NT2/D1 (cell line): ENCODE measurements around the gene B3GALT6.
A peak's percentile ranks its signal among the peaks of the same experiment; 100 is the strongest.

Experiments
- DNase-seq: peaks from one replicate; pipeline ENCODE4 v3.0.0-alpha.2; 2011; ENCODE audit warnings: low read depth, low spot score
- H3K27me3 ChIP-seq: 2 replicates; pipeline ENCODE4 v1.6.0; 2011; ENCODE audit warnings: mild to moderate bottlenecking; ENCODE audit not compliant: insufficient read length, insufficient read depth
- H3K36me3 ChIP-seq: 2 replicates; pipeline ENCODE4 v1.6.1; 2011; ENCODE audit warnings: mild to moderate bottlenecking, low read length, mixed read lengths; ENCODE audit not compliant: insufficient read depth, insufficient read length
- H3K4me1 ChIP-seq: 2 replicates; pipeline ENCODE4 v1.5.1; 2011; ENCODE audit not compliant: insufficient read depth, insufficient read length
- H3K4me3 ChIP-seq: 2 replicates; pipeline ENCODE4 v1.5.1; 2011; ENCODE audit warnings: low read depth; ENCODE audit not compliant: insufficient read length
- H3K9ac ChIP-seq: 2 replicates; pipeline ENCODE4 v1.6.0; 2011; ENCODE audit warnings: low read depth; ENCODE audit not compliant: insufficient read length
- H3K9me3 ChIP-seq: 2 replicates; pipeline ENCODE4 v1.5.1; 2011; ENCODE audit warnings: mild to moderate bottlenecking, low read length; ENCODE audit not compliant: insufficient read depth
- SUZ12 ChIP-seq: IDR thresholded peaks from 2 replicates; pipeline ENCODE4 v1.6.1; 2011; ENCODE audit not compliant: insufficient read length, insufficient read depth; ENCODE audit errors: extremely low read depth
- YY1 ChIP-seq: IDR thresholded peaks from 2 replicates; pipeline ENCODE4 v1.6.1; 2011; ENCODE audit not compliant: insufficient read length, insufficient read depth
- ZNF274 ChIP-seq: IDR thresholded peaks from 2 replicates; pipeline ENCODE4 v1.6.1; 2011; ENCODE audit warnings: mild to moderate bottlenecking, low read depth, low read length

The B3GALT6 gene

GRCh38 chr1:1198423-1199140 is 33.5 kb upstream of the B3GALT6 start:
- TF ChIP-seq SUZ12 (no peak), YY1 (no peak), ZNF274 (no peak)
- Histone ChIP-seq H3K4me1 (no peaks in the 10 kb centered on the region), H3K9me3 (0 out of 2 replicates have a peak, but pooled peaks cover 3% of the 10 kb centered on the region), H3K4me3 (no peak overlapping the region), H3K36me3 (no peaks in the 10 kb centered on the region), H3K27me3 (no peaks in the 10 kb centered on the region), H3K9ac (no peak overlapping the region)
- no peak for DNase-seq

GRCh38 chr1:1199141-1199960 is 32.7 kb upstream of the B3GALT6 start:
- H3K4me1 ChIP-seq = no peaks in the 10 kb centered on the region
- no peak overlapping the region for H3K4me3 ChIP-seq
- no peaks in the 10 kb centered on the region for H3K27me3 ChIP-seq
- H3K9me3 ChIP-seq = 0 out of 2 replicates have a peak, but pooled peaks cover 3% of the 10 kb centered on the region
- TF ChIP-seq ZNF274 = no peak
- no peak for TF ChIP-seq SUZ12
- TF ChIP-seq YY1 = no peak
- no peak for DNase-seq
- H3K9ac ChIP-seq = no peak overlapping the region
- H3K36me3 ChIP-seq = no peaks in the 10 kb centered on the region

GRCh38 chr1:1199961-1200875 is 31.8 kb upstream of the B3GALT6 start:
- Histone ChIP-seq H3K4me3 (no peak overlapping the region), H3K27me3 (no peaks in the 10 kb centered on the region), H3K36me3 (no peaks in the 10 kb centered on the region), H3K9me3 (no peaks in the 10 kb centered on the region), H3K9ac (no peak overlapping the region), H3K4me1 (no peaks in the 10 kb centered on the region)
- DNase-seq = no peak
- TF ChIP-seq YY1 = no peak
- no peak for TF ChIP-seq ZNF274
- TF ChIP-seq SUZ12 = no peak

- TF ChIP-seq SUZ12 (no peak), YY1 (no peak), ZNF274 (no peak)
- Histone ChIP-seq H3K27me3 (no peaks in the 10 kb centered on the region), H3K36me3 (no peaks in the 10 kb centered on the region), H3K9me3 (no peaks in the 10 kb centered on the region), H3K4me1 (peaks cover 4% of the 10 kb centered on the region), H3K4me3 (peak overlapping the region; percentile 26), H3K9ac (peak overlapping the region; percentile 50)
- peak; percentile 8 for DNase-seq
These were observed 30.9 kb upstream of the B3GALT6 start for GRCh38 chr1:1200876-1201810.

- DNase-seq = no peak
- Histone ChIP-seq H3K27me3 (no peaks in the 10 kb centered on the region), H3K4me1 (peaks cover 13% of the 10 kb centered on the region), H3K9ac (no peak overlapping the region), H3K9me3 (no peaks in the 10 kb centered on the region), H3K36me3 (no peaks in the 10 kb centered on the region), H3K4me3 (no peak overlapping the region)
- TF ChIP-seq SUZ12 = no peak
- no peak for TF ChIP-seq YY1
These were observed 29.0 kb upstream of the B3GALT6 start for GRCh38 chr1:1202831-1203560.
